Liver (tissue), 9 donors: ENCODE results near the gene RASA3. TPM values are rescaled to one million over a fixed set of nuclear protein-coding genes. Genes with fewer than 3 reads are reported as not detected.
"Not testable (repeated sequence)": the region's sequence is repeated elsewhere in the genome, so short reads cannot be mapped to it uniquely, and the experiment has no call there.

ENCODE experiments used
- DNase-seq: peaks from one replicate; pipeline ENCODE4 v3.0.0-alpha.2; 2017; ENCODE audit warnings: low spot score
- H3K27ac ChIP-seq, 2 donors: one replicate each; pipeline ENCODE4 v1.7.0; 2013; ENCODE audit warnings: inconsistent platforms in 2 of 2, low read length in 2 of 2, control low read depth in 1 of 2, low read depth in 1 of 2, mild to moderate bottlenecking in 1 of 2
- H3K27me3 ChIP-seq, 4 donors: one replicate each; pipeline versions ENCODE4 v1.6.1 to v1.7.0; 2013; ENCODE audit warnings: low read length in 3 of 4, inconsistent platforms in 1 of 4, mild to moderate bottlenecking in 1 of 4, moderate library complexity in 1 of 4; ENCODE audit not compliant: control insufficient read depth in 4 of 4, insufficient read depth in 4 of 4
- H3K36me3 ChIP-seq, 4 donors: one replicate each; pipeline versions ENCODE4 v1.6.1 to v1.7.0; 2013; ENCODE audit warnings: low read length in 3 of 4, mild to moderate bottlenecking in 3 of 4, low read depth in 1 of 4, moderate library complexity in 1 of 4; ENCODE audit not compliant: control insufficient read depth in 4 of 4, insufficient read depth in 3 of 4
- H3K4me1 ChIP-seq, 4 donors: one replicate each; pipeline versions ENCODE4 v1.6.1 to v1.7.0; 2013; ENCODE audit warnings: low read length in 3 of 4, mild to moderate bottlenecking in 3 of 4, moderate library complexity in 1 of 4; ENCODE audit not compliant: control insufficient read depth in 4 of 4, insufficient read depth in 4 of 4
- H3K4me3 ChIP-seq, 3 donors: one replicate each; pipeline versions ENCODE4 v1.6.1 to v1.7.0; 2013; ENCODE audit warnings: low read length in 3 of 3, control low read depth in 1 of 3, low read depth in 1 of 3, mild to moderate bottlenecking in 1 of 3
- H3K9ac ChIP-seq, 2 donors: one replicate each; pipeline ENCODE4 v1.7.0; 2013; ENCODE audit warnings: low read length in 2 of 2, mild to moderate bottlenecking in 2 of 2, moderate library complexity in 2 of 2, control low read depth in 1 of 2, low read depth in 1 of 2
- H3K9me3 ChIP-seq, 4 donors: one replicate each; pipeline versions ENCODE4 v1.6.1 to v1.7.0; 2013; ENCODE audit warnings: low read length in 3 of 4; ENCODE audit not compliant: control insufficient read depth in 4 of 4
- EGR1 ChIP-seq, 2 donors: IDR thresholded peaks; 2 replicates each; pipeline ENCODE4 v1.6.1; 2016 to 2018; ENCODE audit warnings: antibody characterized with exemption in 2 of 2, low read depth in 2 of 2
- FOXA2 ChIP-seq: IDR thresholded peaks from 2 replicates; pipeline ENCODE4 v1.6.1; 2016; ENCODE audit warnings: antibody characterized with exemption
- GABPA ChIP-seq, 2 donors: IDR thresholded peaks in 1 of 2; conservative IDR thresholded peaks in 1 of 2; 2 replicates each; pipeline ENCODE4 v1.6.1; 2016; ENCODE audit warnings: antibody characterized with exemption in 2 of 2, mild to moderate bottlenecking in 1 of 2, moderate library complexity in 1 of 2
- HNF4A ChIP-seq, 2 donors: conservative IDR thresholded peaks; 2 replicates each; pipeline ENCODE4 v1.6.1; 2016; ENCODE audit warnings: antibody characterized with exemption in 2 of 2, mild to moderate bottlenecking in 2 of 2
- HNF4G ChIP-seq: IDR thresholded peaks from 2 replicates; pipeline ENCODE4 v1.6.1; 2016; ENCODE audit warnings: antibody characterized with exemption
- JUND ChIP-seq, 2 donors: IDR thresholded peaks; 2 replicates each; pipeline ENCODE4 v1.6.1; 2016; ENCODE audit warnings: antibody characterized with exemption in 2 of 2
- MAX ChIP-seq: IDR thresholded peaks from 2 replicates; pipeline ENCODE4 v1.6.1; 2016; ENCODE audit warnings: antibody characterized with exemption
- NR2F2 ChIP-seq: IDR thresholded peaks from 2 replicates; pipeline ENCODE4 v1.6.1; 2016; ENCODE audit warnings: antibody characterized with exemption
- RAD21 ChIP-seq, 2 donors: IDR thresholded peaks; 2 replicates each; pipeline ENCODE4 v1.6.1; 2016; ENCODE audit warnings: antibody characterized with exemption in 2 of 2, mild to moderate bottlenecking in 2 of 2
- REST ChIP-seq: IDR thresholded peaks from 2 replicates; pipeline ENCODE4 v1.6.1; 2016; ENCODE audit warnings: antibody characterized with exemption, mild to moderate bottlenecking
- RXRA ChIP-seq, 2 donors: IDR thresholded peaks; 2 replicates each; pipeline ENCODE4 v1.6.1; 2017 to 2018; ENCODE audit warnings: antibody characterized with exemption in 2 of 2, mild to moderate bottlenecking in 1 of 2
- SP1 ChIP-seq: IDR thresholded peaks from 2 replicates; pipeline ENCODE4 v1.6.1; 2018; ENCODE audit warnings: antibody characterized with exemption, mild to moderate bottlenecking
- TAF1 ChIP-seq: conservative IDR thresholded peaks from 2 replicates; pipeline ENCODE4 v1.6.1; 2016; ENCODE audit warnings: antibody characterized with exemption, mild to moderate bottlenecking
- YY1 ChIP-seq: IDR thresholded peaks from 2 replicates; pipeline ENCODE4 v1.6.1; 2016; ENCODE audit warnings: antibody characterized with exemption, mild to moderate bottlenecking
- WGBS: extraction: QIAGEN DNeasy Blood & Tissue Kit; methylation state at CpG from one replicate; pipeline ENCODE4 v1.1.7; 2013; 5-methylcytosine and 5-hydroxymethylcytosine counted together
- polyA plus RNA-seq, 2 donors: library from polyadenylated mRNA; stranded (reverse) in 1 of 2; unstranded in 1 of 2; fragments of 200-250 nt in 1 of 2; fragments of >200 nt in 1 of 2; fragmentation: Nextera tagmentation in 1 of 2; extraction: Ambion mirVana in 1 of 2; gene quantifications; one replicate each; pipeline versions ENCODE4 v1.2.1 to v1.2.3, GENCODE V29; 2013 to 2015
- total RNA-seq, 2 donors: library from RNA; depleted of rRNA; stranded (reverse); fragments of >200 nt; gene quantifications; one replicate each; pipeline ENCODE4 v1.2.3, GENCODE V29; 2014
- TF ChIP-seq, protein P1 (sequence below): IDR thresholded peaks from 2 replicates; pipeline ENCODE4 v1.6.1; 2016; ENCODE audit warnings: antibody characterized with exemption
- TF ChIP-seq, protein P2 (sequence below): fragments of 150-350 bp; IDR thresholded peaks from 2 replicates; pipeline ENCODE4 v1.5.1; 2017; ENCODE audit warnings: improper control_type of control experiment, low read depth, low read length; ENCODE audit not compliant: missing input control
- donor health status: healthy.
- donor health status: healthy.
- donor health status: healthy.
- donor health status: healthy.
- donor health status: healthy.

The RASA3 gene
- total and polyA plus RNA-seq, 4 donors = 0.64 to 5.9 (median 3.8) TPM

DNA sequence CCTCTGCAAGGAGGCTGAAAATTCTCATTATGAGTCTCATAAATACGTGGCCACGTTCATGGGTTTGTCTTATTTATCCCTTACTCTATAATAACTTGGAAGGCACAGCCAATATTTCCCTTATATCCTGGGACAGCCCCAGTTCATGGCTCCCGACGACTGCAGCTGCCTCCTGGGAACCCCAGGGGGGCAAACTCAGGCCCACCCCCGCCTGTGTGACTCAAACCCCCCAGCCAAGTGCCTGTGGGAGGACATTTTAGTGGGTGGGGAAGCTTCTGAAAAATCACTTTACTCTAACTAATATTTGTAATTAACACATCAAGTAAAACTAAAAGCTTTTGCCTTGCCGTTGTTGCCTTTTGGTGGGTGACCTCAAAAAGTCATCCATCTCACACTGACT lies 14.3 kb downstream of the RASA3 start:
- WGBS = 56% methylated on average over 6 of the region's 6 CpGs

DNA sequence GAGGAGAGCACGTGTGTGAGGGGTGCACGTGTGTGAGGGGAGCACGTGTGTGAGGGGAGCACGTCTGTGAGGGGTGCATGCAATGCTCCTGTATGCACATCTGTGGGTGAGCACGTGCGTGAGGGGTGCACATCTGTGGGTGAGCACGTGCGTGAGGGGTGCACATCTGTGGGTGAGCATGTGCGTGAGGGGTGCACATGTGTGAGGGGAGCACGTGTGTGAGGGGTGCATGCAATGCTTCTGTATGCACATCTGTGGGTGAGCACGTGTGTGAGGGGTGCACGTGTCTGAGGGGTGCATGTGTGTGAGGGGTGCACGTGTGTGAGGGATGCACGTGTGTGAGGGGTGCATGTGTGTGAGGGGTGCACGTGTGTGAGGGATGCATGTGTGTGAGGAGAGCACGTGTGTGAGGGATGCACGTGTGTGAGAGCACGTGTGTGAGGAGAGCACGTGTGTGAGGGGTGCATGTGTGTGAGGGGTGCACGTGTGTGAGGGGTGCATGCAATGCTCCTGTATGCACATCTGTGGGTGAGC lies 15.0 kb downstream of the RASA3 start:
- H3K4me3 ChIP-seq, DNase-seq, H3K9ac ChIP-seq, H3K36me3 ChIP-seq, H3K9me3 ChIP-seq, H3K27ac ChIP-seq, H3K27me3 ChIP-seq: not testable (repeated sequence)
- 92% methylated on average over 20 of the region's 20 CpGs for WGBS
- H3K4me1 ChIP-seq = peaks cover 0 to 14% (median 5%) of the 10 kb centered on the region in 4 donors

More for the DNA sequence above, 14.3 kb downstream of the RASA3 start:
- H3K4me3 ChIP-seq = no peak overlapping the region
- H3K9ac ChIP-seq = no peak overlapping the region
- TF ChIP-seq GABPA (IDR thresholded peaks at IDR 0.05 in 1 of 2, conservative IDR thresholded peaks at IDR 0.05 in 1 of 2) = no peak
- TF ChIP-seq RAD21 (IDR thresholded peaks at IDR 0.05) = no peak
- no peak for TF ChIP-seq TAF1
- no peak for TF ChIP-seq JUND (IDR thresholded peaks at IDR 0.05)
- TF ChIP-seq HNF4G = no peak
- no peak for TF ChIP-seq EGR1 (IDR thresholded peaks at IDR 0.05; ENCODE audit: low read depth in 2 of 2)
- no peak for TF ChIP-seq RXRA (IDR thresholded peaks at IDR 0.05)
- TF ChIP-seq YY1 = no peak
- TF ChIP-seq, protein P1, sequence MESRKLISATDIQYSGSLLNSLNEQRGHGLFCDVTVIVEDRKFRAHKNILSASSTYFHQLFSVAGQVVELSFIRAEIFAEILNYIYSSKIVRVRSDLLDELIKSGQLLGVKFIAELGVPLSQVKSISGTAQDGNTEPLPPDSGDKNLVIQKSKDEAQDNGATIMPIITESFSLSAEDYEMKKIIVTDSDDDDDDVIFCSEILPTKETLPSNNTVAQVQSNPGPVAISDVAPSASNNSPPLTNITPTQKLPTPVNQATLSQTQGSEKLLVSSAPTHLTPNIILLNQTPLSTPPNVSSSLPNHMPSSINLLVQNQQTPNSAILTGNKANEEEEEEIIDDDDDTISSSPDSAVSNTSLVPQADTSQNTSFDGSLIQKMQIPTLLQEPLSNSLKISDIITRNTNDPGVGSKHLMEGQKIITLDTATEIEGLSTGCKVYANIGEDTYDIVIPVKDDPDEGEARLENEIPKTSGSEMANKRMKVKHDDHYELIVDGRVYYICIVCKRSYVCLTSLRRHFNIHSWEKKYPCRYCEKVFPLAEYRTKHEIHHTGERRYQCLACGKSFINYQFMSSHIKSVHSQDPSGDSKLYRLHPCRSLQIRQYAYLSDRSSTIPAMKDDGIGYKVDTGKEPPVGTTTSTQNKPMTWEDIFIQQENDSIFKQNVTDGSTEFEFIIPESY = no peak
- TF ChIP-seq, protein P2, sequence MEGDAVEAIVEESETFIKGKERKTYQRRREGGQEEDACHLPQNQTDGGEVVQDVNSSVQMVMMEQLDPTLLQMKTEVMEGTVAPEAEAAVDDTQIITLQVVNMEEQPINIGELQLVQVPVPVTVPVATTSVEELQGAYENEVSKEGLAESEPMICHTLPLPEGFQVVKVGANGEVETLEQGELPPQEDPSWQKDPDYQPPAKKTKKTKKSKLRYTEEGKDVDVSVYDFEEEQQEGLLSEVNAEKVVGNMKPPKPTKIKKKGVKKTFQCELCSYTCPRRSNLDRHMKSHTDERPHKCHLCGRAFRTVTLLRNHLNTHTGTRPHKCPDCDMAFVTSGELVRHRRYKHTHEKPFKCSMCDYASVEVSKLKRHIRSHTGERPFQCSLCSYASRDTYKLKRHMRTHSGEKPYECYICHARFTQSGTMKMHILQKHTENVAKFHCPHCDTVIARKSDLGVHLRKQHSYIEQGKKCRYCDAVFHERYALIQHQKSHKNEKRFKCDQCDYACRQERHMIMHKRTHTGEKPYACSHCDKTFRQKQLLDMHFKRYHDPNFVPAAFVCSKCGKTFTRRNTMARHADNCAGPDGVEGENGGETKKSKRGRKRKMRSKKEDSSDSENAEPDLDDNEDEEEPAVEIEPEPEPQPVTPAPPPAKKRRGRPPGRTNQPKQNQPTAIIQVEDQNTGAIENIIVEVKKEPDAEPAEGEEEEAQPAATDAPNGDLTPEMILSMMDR = no peak
- TF ChIP-seq SP1 = no peak
- H3K36me3 ChIP-seq = no peaks in the 10 kb centered on the region
- no peak for DNase-seq
- peaks cover 0 to 14% (median 5%) of the 10 kb centered on the region in 4 donors for H3K4me1 ChIP-seq
- H3K9me3 ChIP-seq = no peaks in the 10 kb centered on the region
- H3K27me3 ChIP-seq = no peaks in the 10 kb centered on the region
- peak overlapping the region in 1 of 2 donors; percentile 77 for H3K27ac ChIP-seq

GRCh38 chr13:114116734-114117133 lies 15.7 kb downstream of the RASA3 start:
- Histone ChIP-seq H3K36me3 (no peaks in the 10 kb centered on the region), H3K27me3 (no peaks in the 10 kb centered on the region), H3K9ac (no peak overlapping the region), H3K9me3 (no peaks in the 10 kb centered on the region), H3K4me1 (peaks cover 0 to 14% (median 5%) of the 10 kb centered on the region in 4 donors), H3K27ac (no peak overlapping the region), H3K4me3 (no peak overlapping the region)
- 91% methylated on average over 17 of the region's 17 CpGs for WGBS
- no peak for DNase-seq
- TF ChIP-seq NR2F2 (no peak), GABPA (IDR thresholded peaks at IDR 0.05 in 1 of 2, conservative IDR thresholded peaks at IDR 0.05 in 1 of 2) (no peak), JUND (IDR thresholded peaks at IDR 0.05) (no peak), TAF1 (no peak), REST (no peak), SP1 (no peak), FOXA2 (no peak), HNF4A (conservative IDR thresholded peaks at IDR 0.05) (no peak), RAD21 (IDR thresholded peaks at IDR 0.05) (no peak), HNF4G (no peak), RXRA (IDR thresholded peaks at IDR 0.05) (no peak), MAX (no peak)
- TF ChIP-seq, protein P1 = no peak
